ENCODE results near the gene CERS4. TPM values are rescaled to one million over a fixed set of nuclear protein-coding genes. Genes with fewer than 3 reads are reported as not detected.

CERS4 gene
- total and polyA plus RNA-seq, 2 donors (not counting 3 experiments of a cell fraction or from before 2014, with no cell fraction given): 4.9 to 7.7 TPM

DNA sequence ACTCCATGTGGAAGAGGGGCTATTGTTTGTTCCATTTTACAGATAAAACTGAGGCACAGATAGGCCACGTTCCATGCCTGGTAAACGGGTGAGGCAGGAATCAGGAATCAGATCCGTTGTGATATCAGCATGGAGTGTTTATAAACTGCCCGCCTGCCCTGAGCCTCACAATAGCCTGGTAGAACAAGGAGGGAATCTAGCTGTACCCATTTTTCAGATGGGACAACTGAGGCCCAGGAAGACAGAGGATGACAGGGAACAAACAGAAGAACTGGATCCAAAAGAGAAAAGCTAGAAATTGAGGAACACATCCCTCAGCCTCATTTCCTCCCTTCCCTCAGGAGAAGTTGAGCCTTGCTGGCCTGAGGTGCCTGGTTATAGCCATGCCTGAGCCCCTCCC, 32.5 kb downstream of the CERS4 start:
- DNase-seq (ENCODE audit: low read depth, low spot score): no peak
- H3K79me2 ChIP-seq (ENCODE audit: control insufficient read depth, insufficient read depth, low read length): no peaks in the 10 kb centered on the region
- dilution Hi-C loops (cut with MboI; ENCODE audit: extremely low pct_ligation_motif_present, low sequenced_read_pairs): no loop called here
- ChIA-PET POLR2A (no interaction called here), CTCF (interaction anchor here (1.6 to 2.7 kb wide), 3 partner anchors 10 to 297 kb away, joined by 8 to 10 read pairs (median 9); no protein-coding TSS in a partner anchor)
- H2AFZ ChIP-seq (ENCODE audit: low read depth, low read length): no peak overlapping the region
- no peaks in the 10 kb centered on the region for H3K9me3 ChIP-seq (replicated peaks; ENCODE audit: control insufficient read depth, insufficient read depth, low read length)
- no peaks in the 10 kb centered on the region for H4K20me1 ChIP-seq (replicated peaks; ENCODE audit: control insufficient read depth, extremely low read depth, insufficient read depth, low read length)
- H3K36me3 ChIP-seq (ENCODE audit: control insufficient read depth in 2 of 2, extremely low read depth in 1 of 2, insufficient read depth in 2 of 2, low read length in 2 of 2): no peaks in the 10 kb centered on the region
- no peak overlapping the region for H3K4me3 ChIP-seq (replicated peaks in 1 of 3; ENCODE audit: insufficient read depth in 1 of 3, low read depth in 1 of 3, low read length in 3 of 3)
- no peaks in the 10 kb centered on the region for H3K9me1 ChIP-seq (replicated peaks; ENCODE audit: control insufficient read depth, extremely low read depth, insufficient read depth, low read length)
- no peak overlapping the region for H3K4me2 ChIP-seq (ENCODE audit: insufficient read depth, low read length)
- TF ChIP-seq JUN (IDR thresholded peaks at IDR 0.05; ENCODE audit: borderline replicate concordance, insufficient read depth, insufficient read length, low read depth): no peak
- no peak for TF ChIP-seq EZH2 (IDR thresholded peaks at IDR 0.05; ENCODE audit: borderline replicate concordance, low read depth, low read length, severe bottlenecking)
- no peak for TF ChIP-seq GATA2 (IDR thresholded peaks at IDR 0.05; ENCODE audit: insufficient read depth, insufficient read length, low read depth, low read length)
- TF ChIP-seq POLR2A (IDR thresholded peaks at IDR 0.05; ENCODE audit: low read depth, low read length): no peak
- TF ChIP-seq, protein P1, sequence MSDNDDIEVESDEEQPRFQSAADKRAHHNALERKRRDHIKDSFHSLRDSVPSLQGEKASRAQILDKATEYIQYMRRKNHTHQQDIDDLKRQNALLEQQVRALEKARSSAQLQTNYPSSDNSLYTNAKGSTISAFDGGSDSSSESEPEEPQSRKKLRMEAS (IDR thresholded peaks at IDR 0.05; ENCODE audit: insufficient read depth, insufficient read length): no peak
- TF ChIP-seq POLR2AphosphoS5 (IDR thresholded peaks at IDR 0.05; ENCODE audit: insufficient read depth, low read depth, low read length): no peak
- no peak for TF ChIP-seq FOS (IDR thresholded peaks at IDR 0.05; ENCODE audit: borderline replicate concordance, insufficient read depth, low read length)
- TF ChIP-seq, protein P2, sequence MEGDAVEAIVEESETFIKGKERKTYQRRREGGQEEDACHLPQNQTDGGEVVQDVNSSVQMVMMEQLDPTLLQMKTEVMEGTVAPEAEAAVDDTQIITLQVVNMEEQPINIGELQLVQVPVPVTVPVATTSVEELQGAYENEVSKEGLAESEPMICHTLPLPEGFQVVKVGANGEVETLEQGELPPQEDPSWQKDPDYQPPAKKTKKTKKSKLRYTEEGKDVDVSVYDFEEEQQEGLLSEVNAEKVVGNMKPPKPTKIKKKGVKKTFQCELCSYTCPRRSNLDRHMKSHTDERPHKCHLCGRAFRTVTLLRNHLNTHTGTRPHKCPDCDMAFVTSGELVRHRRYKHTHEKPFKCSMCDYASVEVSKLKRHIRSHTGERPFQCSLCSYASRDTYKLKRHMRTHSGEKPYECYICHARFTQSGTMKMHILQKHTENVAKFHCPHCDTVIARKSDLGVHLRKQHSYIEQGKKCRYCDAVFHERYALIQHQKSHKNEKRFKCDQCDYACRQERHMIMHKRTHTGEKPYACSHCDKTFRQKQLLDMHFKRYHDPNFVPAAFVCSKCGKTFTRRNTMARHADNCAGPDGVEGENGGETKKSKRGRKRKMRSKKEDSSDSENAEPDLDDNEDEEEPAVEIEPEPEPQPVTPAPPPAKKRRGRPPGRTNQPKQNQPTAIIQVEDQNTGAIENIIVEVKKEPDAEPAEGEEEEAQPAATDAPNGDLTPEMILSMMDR (IDR thresholded peaks at IDR 0.05; ENCODE audit: extremely low read depth in 1 of 2, insufficient read depth in 1 of 2, low read depth in 1 of 2, low read length in 2 of 2): no peak
- no peak for TF ChIP-seq MYC (IDR thresholded peaks at IDR 0.05; ENCODE audit: low read depth, low read length)
- no peaks in the 10 kb centered on the region for H3K27me3 ChIP-seq (ENCODE audit: control insufficient read depth in 2 of 2, insufficient read depth in 2 of 2, low read length in 2 of 2)
- no peak overlapping the region for H3K27ac ChIP-seq (ENCODE audit: insufficient read depth, low read depth, low read length)
- no TSS peak for BruUV-seq (replicated peaks)
- FAIRE-seq: no peak
- H3K4me1 ChIP-seq (ENCODE audit: control insufficient read depth, extremely low read depth, insufficient read depth, low read length): no peaks in the 10 kb centered on the region
- no peak overlapping the region for H3K9ac ChIP-seq (replicated peaks; ENCODE audit: extremely low read depth, insufficient read depth, low read length)
- intact Hi-C loops (cut with micrococcal nuclease): no loop called here
